Endometrial microvascular endothelial cells (primary cell): ENCODE measurements around the gene DIPK2A. TPM values are rescaled to one million over a fixed set of nuclear protein-coding genes. Genes with fewer than 3 reads are reported as not detected.

Source experiments
- total RNA-seq: library from RNA; depleted of rRNA; stranded (reverse); fragments of >200 nt; gene quantifications from one replicate; pipeline ENCODE4 v1.2.3, GENCODE V29; 2015; ENCODE audit errors: inconsistent ontology term

Gene DIPK2A
- total RNA-seq, 1 donor from 2014 or later: 44.2 TPM

Other genes with a start within 250 kb of the DIPK2A start
- 2.3 TPM for gene SLC9A9, start 123.4 kb upstream of the DIPK2A start, total RNA-seq